ENCODE results near the gene PHF13. TPM values are rescaled to one million over a fixed set of nuclear protein-coding genes. Genes with fewer than 3 reads are reported as not detected.
A peak's percentile ranks its signal among the peaks of the same experiment; 100 is the strongest.

The PHF13 gene
- total and polyA plus RNA-seq, 9 of the 15 experiments (the other 6 are each of a cell fraction or from before 2014, with no cell fraction given): 1.8 to 36.1 (median 11.7) TPM

DNA sequence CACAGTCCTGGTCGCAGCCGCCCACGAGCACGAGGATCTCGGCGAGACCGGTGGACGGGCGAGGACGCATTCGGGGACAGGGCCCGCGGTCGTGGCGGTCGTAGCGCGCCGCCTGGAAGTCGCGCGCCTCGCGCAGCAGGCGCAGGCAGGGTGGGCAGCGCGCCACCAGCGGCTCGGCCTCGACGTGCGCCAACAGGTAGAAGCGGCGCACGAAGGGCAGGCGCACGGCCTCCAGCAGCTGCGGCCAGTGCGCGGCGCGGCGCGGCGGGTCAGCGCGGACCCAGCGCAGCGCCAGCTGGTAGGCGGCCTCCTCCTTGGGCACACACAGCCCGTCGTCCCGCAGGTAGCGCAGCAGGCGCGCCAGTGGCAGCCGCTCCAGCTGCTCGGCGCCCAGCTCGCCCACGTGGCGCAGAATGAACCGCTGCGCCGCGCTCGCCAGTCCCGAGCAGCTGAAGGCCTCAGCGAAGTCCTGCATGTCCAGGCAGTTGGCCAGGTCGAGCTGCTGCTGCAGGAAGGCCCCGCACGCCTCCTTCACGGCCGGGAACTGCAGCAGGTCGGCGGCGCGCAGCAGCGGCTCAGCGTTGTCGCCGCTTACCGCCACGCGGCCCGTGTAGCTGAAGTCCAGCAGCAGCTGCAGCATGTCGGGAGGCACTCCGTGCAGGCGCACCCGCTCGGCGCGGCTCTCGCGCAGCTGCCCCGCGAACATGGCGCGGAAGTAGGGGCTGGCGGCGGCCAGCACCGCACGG lies 11.4 kb upstream of the PHF13 start (continued):
- TF ChIP-seq, protein P1, sequence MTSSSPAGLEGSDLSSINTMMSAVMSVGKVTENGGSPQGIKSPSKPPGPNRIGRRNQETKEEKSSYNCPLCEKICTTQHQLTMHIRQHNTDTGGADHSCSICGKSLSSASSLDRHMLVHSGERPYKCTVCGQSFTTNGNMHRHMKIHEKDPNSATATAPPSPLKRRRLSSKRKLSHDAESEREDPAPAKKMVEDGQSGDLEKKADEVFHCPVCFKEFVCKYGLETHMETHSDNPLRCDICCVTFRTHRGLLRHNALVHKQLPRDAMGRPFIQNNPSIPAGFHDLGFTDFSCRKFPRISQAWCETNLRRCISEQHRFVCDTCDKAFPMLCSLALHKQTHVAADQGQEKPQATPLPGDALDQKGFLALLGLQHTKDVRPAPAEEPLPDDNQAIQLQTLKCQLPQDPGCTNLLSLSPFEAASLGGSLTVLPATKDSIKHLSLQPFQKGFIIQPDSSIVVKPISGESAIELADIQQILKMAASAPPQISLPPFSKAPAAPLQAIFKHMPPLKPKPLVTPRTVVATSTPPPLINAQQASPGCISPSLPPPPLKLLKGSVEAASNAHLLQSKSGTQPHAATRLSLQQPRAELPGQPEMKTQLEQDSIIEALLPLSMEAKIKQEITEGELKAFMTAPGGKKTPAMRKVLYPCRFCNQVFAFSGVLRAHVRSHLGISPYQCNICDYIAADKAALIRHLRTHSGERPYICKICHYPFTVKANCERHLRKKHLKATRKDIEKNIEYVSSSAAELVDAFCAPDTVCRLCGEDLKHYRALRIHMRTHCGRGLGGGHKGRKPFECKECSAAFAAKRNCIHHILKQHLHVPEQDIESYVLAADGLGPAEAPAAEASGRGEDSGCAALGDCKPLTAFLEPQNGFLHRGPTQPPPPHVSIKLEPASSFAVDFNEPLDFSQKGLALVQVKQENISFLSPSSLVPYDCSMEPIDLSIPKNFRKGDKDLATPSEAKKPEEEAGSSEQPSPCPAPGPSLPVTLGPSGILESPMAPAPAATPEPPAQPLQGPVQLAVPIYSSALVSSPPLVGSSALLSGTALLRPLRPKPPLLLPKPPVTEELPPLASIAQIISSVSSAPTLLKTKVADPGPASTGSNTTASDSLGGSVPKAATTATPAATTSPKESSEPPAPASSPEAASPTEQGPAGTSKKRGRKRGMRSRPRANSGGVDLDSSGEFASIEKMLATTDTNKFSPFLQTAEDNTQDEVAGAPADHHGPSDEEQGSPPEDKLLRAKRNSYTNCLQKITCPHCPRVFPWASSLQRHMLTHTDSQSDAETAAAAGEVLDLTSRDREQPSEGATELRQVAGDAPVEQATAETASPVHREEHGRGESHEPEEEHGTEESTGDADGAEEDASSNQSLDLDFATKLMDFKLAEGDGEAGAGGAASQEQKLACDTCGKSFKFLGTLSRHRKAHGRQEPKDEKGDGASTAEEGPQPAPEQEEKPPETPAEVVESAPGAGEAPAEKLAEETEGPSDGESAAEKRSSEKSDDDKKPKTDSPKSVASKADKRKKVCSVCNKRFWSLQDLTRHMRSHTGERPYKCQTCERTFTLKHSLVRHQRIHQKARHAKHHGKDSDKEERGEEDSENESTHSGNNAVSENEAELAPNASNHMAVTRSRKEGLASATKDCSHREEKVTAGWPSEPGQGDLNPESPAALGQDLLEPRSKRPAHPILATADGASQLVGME (CRISPR knock-in tag; IDR thresholded peaks at IDR 0.05): no peak
- TF ChIP-seq ZNF584 (CRISPR knock-in tag; IDR thresholded peaks at IDR 0.05; ENCODE audit: low read depth) (no peak), SRSF3 (IDR thresholded peaks at IDR 0.05; ENCODE audit: insufficient read depth, low read length) (0 out of 2 replicates have a peak, but pooled peaks have one; percentile 37), GTF2E2 (tag; IDR thresholded peaks at IDR 0.05) (0 out of 2 replicates have a peak, but pooled peaks have one; percentile 72), SIN3B (IDR thresholded peaks at IDR 0.05; ENCODE audit: low read depth) (peak; percentile 53; the same call in 1 of the 2 replicates), ZSCAN29 (IDR thresholded peaks at IDR 0.05) (no peak), PHTF2 (CRISPR knock-in tag; IDR thresholded peaks at IDR 0.05) (no peak), EWSR1 (IDR thresholded peaks at IDR 0.05; ENCODE audit: borderline replicate concordance, low read depth, partially characterized antibody) (no peak), DMBX1 (CRISPR knock-in tag; IDR thresholded peaks at IDR 0.05; ENCODE audit: borderline replicate concordance) (no peak), ZNF431 (CRISPR knock-in tag; IDR thresholded peaks at IDR 0.05) (no peak), SETDB1 (IDR thresholded peaks at IDR 0.05; ENCODE audit: low read length) (no peak), KLF16 (IDR thresholded peaks at IDR 0.05) (no peak), SAFB (IDR thresholded peaks at IDR 0.05; ENCODE audit: borderline replicate concordance, low read depth, low read length) (peak; percentile 55; the same call in 1 of the 2 replicates), NCOR1 (IDR thresholded peaks at IDR 0.05) (no peak), GABPB2 (CRISPR knock-in tag; conservative IDR thresholded peaks at IDR 0.05) (no peak), HDAC3 (IDR thresholded peaks at IDR 0.05; ENCODE audit: borderline replicate concordance, partially characterized antibody) (no peak)
- TF ChIP-seq, protein P2, sequence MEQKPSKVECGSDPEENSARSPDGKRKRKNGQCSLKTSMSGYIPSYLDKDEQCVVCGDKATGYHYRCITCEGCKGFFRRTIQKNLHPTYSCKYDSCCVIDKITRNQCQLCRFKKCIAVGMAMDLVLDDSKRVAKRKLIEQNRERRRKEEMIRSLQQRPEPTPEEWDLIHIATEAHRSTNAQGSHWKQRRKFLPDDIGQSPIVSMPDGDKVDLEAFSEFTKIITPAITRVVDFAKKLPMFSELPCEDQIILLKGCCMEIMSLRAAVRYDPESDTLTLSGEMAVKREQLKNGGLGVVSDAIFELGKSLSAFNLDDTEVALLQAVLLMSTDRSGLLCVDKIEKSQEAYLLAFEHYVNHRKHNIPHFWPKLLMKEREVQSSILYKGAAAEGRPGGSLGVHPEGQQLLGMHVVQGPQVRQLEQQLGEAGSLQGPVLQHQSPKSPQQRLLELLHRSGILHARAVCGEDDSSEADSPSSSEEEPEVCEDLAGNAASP (IDR thresholded peaks at IDR 0.05): no peak
- TF ChIP-seq, protein P3, sequence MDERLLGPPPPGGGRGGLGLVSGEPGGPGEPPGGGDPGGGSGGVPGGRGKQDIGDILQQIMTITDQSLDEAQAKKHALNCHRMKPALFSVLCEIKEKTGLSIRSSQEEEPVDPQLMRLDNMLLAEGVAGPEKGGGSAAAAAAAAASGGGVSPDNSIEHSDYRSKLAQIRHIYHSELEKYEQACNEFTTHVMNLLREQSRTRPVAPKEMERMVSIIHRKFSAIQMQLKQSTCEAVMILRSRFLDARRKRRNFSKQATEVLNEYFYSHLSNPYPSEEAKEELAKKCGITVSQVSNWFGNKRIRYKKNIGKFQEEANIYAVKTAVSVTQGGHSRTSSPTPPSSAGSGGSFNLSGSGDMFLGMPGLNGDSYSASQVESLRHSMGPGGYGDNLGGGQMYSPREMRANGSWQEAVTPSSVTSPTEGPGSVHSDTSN (CRISPR knock-in tag; IDR thresholded peaks at IDR 0.05; ENCODE audit: low read depth): no peak
- TF ChIP-seq, protein P3 (tag; conservative IDR thresholded peaks at IDR 0.05; ENCODE audit: low read depth): no peak

Data from K562 (cell line).